Measurements from ENCODE around the gene ORAI1.

Gene ORAI1
- long read RNA-seq, transcript ORAI1-203 (2 exons, 2,138 nt) = major isoform, 5 of 6 reads
- long read RNA-seq, partial matches to known transcripts = 0 of 6 reads
- long read RNA-seq, other reads (novel, unspliced or antisense) = 1 of 6 reads

GRCh38 chr12:121626087-121626852 is at the start of gene ORAI1:
ORAI1 (plus strand) TSS chr12:121626530.
- no peak for TF ChIP-seq POLR2AphosphoS5 (IDR thresholded peaks at IDR 0.05; ENCODE audit: low read depth)
- TF ChIP-seq, protein P1, sequence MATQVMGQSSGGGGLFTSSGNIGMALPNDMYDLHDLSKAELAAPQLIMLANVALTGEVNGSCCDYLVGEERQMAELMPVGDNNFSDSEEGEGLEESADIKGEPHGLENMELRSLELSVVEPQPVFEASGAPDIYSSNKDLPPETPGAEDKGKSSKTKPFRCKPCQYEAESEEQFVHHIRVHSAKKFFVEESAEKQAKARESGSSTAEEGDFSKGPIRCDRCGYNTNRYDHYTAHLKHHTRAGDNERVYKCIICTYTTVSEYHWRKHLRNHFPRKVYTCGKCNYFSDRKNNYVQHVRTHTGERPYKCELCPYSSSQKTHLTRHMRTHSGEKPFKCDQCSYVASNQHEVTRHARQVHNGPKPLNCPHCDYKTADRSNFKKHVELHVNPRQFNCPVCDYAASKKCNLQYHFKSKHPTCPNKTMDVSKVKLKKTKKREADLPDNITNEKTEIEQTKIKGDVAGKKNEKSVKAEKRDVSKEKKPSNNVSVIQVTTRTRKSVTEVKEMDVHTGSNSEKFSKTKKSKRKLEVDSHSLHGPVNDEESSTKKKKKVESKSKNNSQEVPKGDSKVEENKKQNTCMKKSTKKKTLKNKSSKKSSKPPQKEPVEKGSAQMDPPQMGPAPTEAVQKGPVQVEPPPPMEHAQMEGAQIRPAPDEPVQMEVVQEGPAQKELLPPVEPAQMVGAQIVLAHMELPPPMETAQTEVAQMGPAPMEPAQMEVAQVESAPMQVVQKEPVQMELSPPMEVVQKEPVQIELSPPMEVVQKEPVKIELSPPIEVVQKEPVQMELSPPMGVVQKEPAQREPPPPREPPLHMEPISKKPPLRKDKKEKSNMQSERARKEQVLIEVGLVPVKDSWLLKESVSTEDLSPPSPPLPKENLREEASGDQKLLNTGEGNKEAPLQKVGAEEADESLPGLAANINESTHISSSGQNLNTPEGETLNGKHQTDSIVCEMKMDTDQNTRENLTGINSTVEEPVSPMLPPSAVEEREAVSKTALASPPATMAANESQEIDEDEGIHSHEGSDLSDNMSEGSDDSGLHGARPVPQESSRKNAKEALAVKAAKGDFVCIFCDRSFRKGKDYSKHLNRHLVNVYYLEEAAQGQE (IDR thresholded peaks at IDR 0.05; ENCODE audit: insufficient replicate concordance, low read depth) = no peak
- no peak for TF ChIP-seq GABPA (IDR thresholded peaks at IDR 0.05; ENCODE audit: low read depth)
- TF ChIP-seq SPI1 (IDR thresholded peaks at IDR 0.05; ENCODE audit: borderline replicate concordance, low read depth) = no peak
- TF ChIP-seq CTCF (IDR thresholded peaks at IDR 0.05; ENCODE audit: insufficient read depth, low read length) = no peak
- peak; percentile 90 to 94 for DNase-seq (ENCODE audit: low read depth in 1 of 2, low spot score in 1 of 2)
- peak within 1 kb of the TSS; percentile 79 for H3K4me3 ChIP-seq (replicated peaks; ENCODE audit: insufficient read depth, low read length)
- peak within 1 kb of the TSS; percentile 92 for H3K27ac ChIP-seq (replicated peaks)
- H3K27me3 ChIP-seq (ENCODE audit: insufficient read depth, poor library complexity, severe bottlenecking) = no peaks in the 10 kb centered on the region

DNA sequence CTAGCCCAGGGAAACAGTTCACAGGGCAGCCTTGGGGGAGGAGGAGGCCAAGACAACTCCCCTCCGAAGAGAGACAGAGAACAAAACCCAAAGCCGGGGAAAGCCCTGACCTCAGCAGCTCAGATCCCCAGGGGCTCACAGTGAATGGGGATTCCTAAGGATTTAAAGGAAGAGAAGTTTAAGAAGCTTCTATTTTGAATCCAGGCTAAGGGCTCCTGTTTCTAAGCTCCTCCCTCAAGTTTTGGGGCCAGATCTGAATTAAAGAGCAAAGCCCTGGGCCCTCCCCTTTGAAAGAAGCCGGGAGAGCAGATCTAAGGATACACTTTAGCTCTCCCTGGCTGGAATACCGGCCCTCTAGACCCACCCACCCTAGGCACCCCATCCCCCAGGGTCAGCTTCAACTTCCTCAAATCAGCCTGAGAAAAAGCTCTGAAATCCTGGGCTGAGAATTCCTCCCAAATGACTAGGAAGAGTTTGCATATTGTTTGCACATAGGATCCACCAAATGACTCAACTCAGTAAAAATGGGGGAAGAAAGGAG is 49.4 kb upstream of the ORAI1 start:
- DNase-seq (ENCODE audit: low read depth in 1 of 2, low spot score in 1 of 2) = no peak
- Histone ChIP-seq H3K4me3 (replicated peaks; ENCODE audit: insufficient read depth, low read length) (no peak overlapping the region), H3K27me3 (ENCODE audit: insufficient read depth, poor library complexity, severe bottlenecking) (no peaks in the 10 kb centered on the region), H3K27ac (replicated peaks) (no peak overlapping the region)
- TF ChIP-seq GABPA (IDR thresholded peaks at IDR 0.05; ENCODE audit: low read depth) (no peak), CTCF (IDR thresholded peaks at IDR 0.05; ENCODE audit: insufficient read depth, low read length) (no peak), SPI1 (IDR thresholded peaks at IDR 0.05; ENCODE audit: borderline replicate concordance, low read depth) (no peak), POLR2AphosphoS5 (IDR thresholded peaks at IDR 0.05; ENCODE audit: low read depth) (no peak)
- TF ChIP-seq, protein P1 (IDR thresholded peaks at IDR 0.05; ENCODE audit: insufficient replicate concordance, low read depth) = no peak

DNA sequence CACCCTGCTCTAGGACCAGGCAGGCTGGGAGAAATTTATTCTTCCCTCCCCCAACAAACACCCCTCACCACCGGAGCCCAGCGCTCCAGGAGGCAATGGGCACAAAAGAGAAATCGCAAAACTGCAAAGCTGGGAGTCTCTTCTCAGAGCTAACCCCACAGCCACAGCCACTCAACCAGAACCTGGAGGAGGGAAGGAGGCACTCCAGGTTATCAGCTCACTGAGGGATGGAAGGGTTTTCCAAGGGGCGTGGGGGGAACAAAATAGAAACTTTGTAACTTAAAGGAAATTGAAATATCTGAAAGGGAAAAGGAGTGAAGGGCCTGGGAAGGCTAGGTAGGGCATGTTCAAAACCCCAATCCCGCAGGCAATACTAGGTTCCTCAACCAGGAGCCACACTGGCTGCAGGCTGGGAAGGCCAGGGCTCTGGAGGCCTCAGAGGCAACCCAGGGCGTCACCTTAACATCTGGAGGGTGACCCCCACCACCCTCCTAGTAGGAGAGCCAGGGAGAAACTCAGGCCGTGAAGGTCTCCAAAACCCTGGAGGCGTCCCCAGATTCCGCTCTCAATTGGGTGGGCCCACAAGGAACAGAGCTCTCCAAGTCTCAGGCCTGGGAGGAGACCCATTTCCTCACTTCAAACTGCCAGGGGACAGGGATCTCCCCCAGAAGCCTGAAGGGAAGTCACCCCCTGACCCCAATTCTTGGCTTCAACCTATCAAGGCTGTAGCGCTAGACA is 48.7 kb upstream of the ORAI1 start:
- DNase-seq (ENCODE audit: low read depth in 1 of 2, low spot score in 1 of 2) = no peak
- no peak overlapping the region for H3K4me3 ChIP-seq (replicated peaks; ENCODE audit: insufficient read depth, low read length)
- no peaks in the 10 kb centered on the region for H3K27me3 ChIP-seq (ENCODE audit: insufficient read depth, poor library complexity, severe bottlenecking)
- TF ChIP-seq, protein P1 (IDR thresholded peaks at IDR 0.05; ENCODE audit: insufficient replicate concordance, low read depth) = no peak
- no peak for TF ChIP-seq CTCF (IDR thresholded peaks at IDR 0.05; ENCODE audit: insufficient read depth, low read length)
- TF ChIP-seq SPI1 (IDR thresholded peaks at IDR 0.05; ENCODE audit: borderline replicate concordance, low read depth) = no peak
- TF ChIP-seq POLR2AphosphoS5 (IDR thresholded peaks at IDR 0.05; ENCODE audit: low read depth) = no peak
- TF ChIP-seq GABPA (IDR thresholded peaks at IDR 0.05; ENCODE audit: low read depth) = no peak
- no peak overlapping the region for H3K27ac ChIP-seq (replicated peaks)
